Measurements from ENCODE around the gene DEAF1. TPM values are rescaled to one million over a fixed set of nuclear protein-coding genes. Genes with fewer than 3 reads are reported as not detected.
A peak's percentile ranks its signal among the peaks of the same experiment; 100 is the strongest.

Gene DEAF1
- total and polyA plus RNA-seq, 2 experiments from 2014 or later, result 35.0 to 38.5 TPM

- H3K9me2 ChIP-seq (ENCODE audit: insufficient read depth), result no peaks in the 10 kb centered on the region
- H3K9ac ChIP-seq, result no peak overlapping the region
- no peaks in the 10 kb centered on the region for H3K9me3 ChIP-seq (ENCODE audit: low read depth)
- H3K4me3 ChIP-seq, result no peak overlapping the region
- 87 to 89% methylated on average over 24 to 25 of the region's 25 CpGs for WGBS, 2 experiments (ENCODE audit: low coverage in 1 of 2, low lambda C conversion rate in 2 of 2, missing lambda C conversion rate in 2 of 2)
- DNase-seq, result no peak
- TF ChIP-seq EZH2 (IDR thresholded peaks at IDR 0.05; ENCODE audit: insufficient read depth, poor library complexity, severe bottlenecking) (no peak), EZH2phosphoT487 (IDR thresholded peaks at IDR 0.05; ENCODE audit: insufficient read depth, low read depth) (no peak)
- H4K20me1 ChIP-seq (ENCODE audit: insufficient read depth), result no peaks in the 10 kb centered on the region
- H3K27ac ChIP-seq, result no peak overlapping the region
- H3K27me3 ChIP-seq (replicated peaks; ENCODE audit: insufficient read depth), result no peaks in the 10 kb centered on the region
- no peaks in the 10 kb centered on the region for H3F3A ChIP-seq (ENCODE audit: insufficient read depth)
- no peaks in the 10 kb centered on the region for H3K4me1 ChIP-seq (ENCODE audit: insufficient read depth)
- H3K79me2 ChIP-seq (ENCODE audit: insufficient read depth), result no peaks in the 10 kb centered on the region
- H2AFZ ChIP-seq, result no peak overlapping the region
- no peaks in the 10 kb centered on the region; the same call in 1 of the 2 replicates for H3K36me3 ChIP-seq (ENCODE audit: low read depth)
- in situ Hi-C loops (cut with MboI), result no loop called here
- H3K4me2 ChIP-seq (ENCODE audit: unreplicated experiment), result no peak overlapping the region
These were observed 76.9 kb downstream of the DEAF1 start for GRCh38 chr11:617912-618682.

GRCh38 chr11:617199-617911 lies 77.7 kb downstream of the DEAF1 start:
- 83 to 91% methylated on average over 10 to 57 of the region's 57 CpGs for WGBS, 2 experiments (ENCODE audit: low coverage in 1 of 2, low lambda C conversion rate in 2 of 2, missing lambda C conversion rate in 2 of 2)
- no peak for TF ChIP-seq EZH2 (IDR thresholded peaks at IDR 0.05; ENCODE audit: insufficient read depth, poor library complexity, severe bottlenecking)
- no peak for TF ChIP-seq EZH2phosphoT487 (IDR thresholded peaks at IDR 0.05; ENCODE audit: insufficient read depth, low read depth)
- Histone ChIP-seq H3K36me3 (ENCODE audit: low read depth) (no peaks in the 10 kb centered on the region; the same call in 1 of the 2 replicates), H3K4me2 (ENCODE audit: unreplicated experiment) (no peak overlapping the region), H3K4me3 (no peak overlapping the region), H3K4me1 (ENCODE audit: insufficient read depth) (no peaks in the 10 kb centered on the region), H3K79me2 (ENCODE audit: insufficient read depth) (no peaks in the 10 kb centered on the region), H2AFZ (no peak overlapping the region), H3K9ac (no peak overlapping the region), H3K9me3 (ENCODE audit: low read depth) (no peaks in the 10 kb centered on the region), H3F3A (ENCODE audit: insufficient read depth) (peaks cover 1% of the 10 kb centered on the region; the same call in 1 of the 2 replicates), H3K27ac (no peak overlapping the region), H3K9me2 (ENCODE audit: insufficient read depth) (no peaks in the 10 kb centered on the region), H4K20me1 (ENCODE audit: insufficient read depth) (no peaks in the 10 kb centered on the region), H3K27me3 (replicated peaks; ENCODE audit: insufficient read depth) (no peaks in the 10 kb centered on the region)
- in situ Hi-C loops (cut with MboI), result no loop called here
- DNase-seq, result no peak

GRCh38 chr11:616320-617198 lies 78.5 kb downstream of the DEAF1 start:
- H3F3A ChIP-seq (ENCODE audit: insufficient read depth), result peaks cover 7% of the 10 kb centered on the region; the same call in 1 of the 2 replicates
- no peak for DNase-seq
- H3K4me1 ChIP-seq (ENCODE audit: insufficient read depth), result no peaks in the 10 kb centered on the region
- no peaks in the 10 kb centered on the region for H3K9me3 ChIP-seq (ENCODE audit: low read depth)
- no peaks in the 10 kb centered on the region for H3K9me2 ChIP-seq (ENCODE audit: insufficient read depth)
- H3K27ac ChIP-seq, result peak overlapping the region; percentile 82; the same call in 1 of the 2 replicates
- no peaks in the 10 kb centered on the region for H4K20me1 ChIP-seq (ENCODE audit: insufficient read depth)
- peak overlapping the region; percentile 84 for H3K4me2 ChIP-seq (ENCODE audit: unreplicated experiment)
- peak overlapping the region; percentile 66; the same call in 1 of the 2 replicates for H2AFZ ChIP-seq
- in situ Hi-C loops (cut with MboI), result no loop called here
- no peak for TF ChIP-seq EZH2phosphoT487 (IDR thresholded peaks at IDR 0.05; ENCODE audit: insufficient read depth, low read depth)
- no peak for TF ChIP-seq EZH2 (IDR thresholded peaks at IDR 0.05; ENCODE audit: insufficient read depth, poor library complexity, severe bottlenecking)
- H3K79me2 ChIP-seq (ENCODE audit: insufficient read depth), result no peaks in the 10 kb centered on the region
- no peaks in the 10 kb centered on the region for H3K27me3 ChIP-seq (replicated peaks; ENCODE audit: insufficient read depth)
- WGBS, 2 experiments (ENCODE audit: low coverage in 1 of 2, low lambda C conversion rate in 2 of 2, missing lambda C conversion rate in 2 of 2), result 79 to 83% methylated on average over 39 of the region's 39 CpGs
- peak overlapping the region; percentile 86; the same call in 1 of the 2 replicates for H3K9ac ChIP-seq
- no peaks in the 10 kb centered on the region; the same call in 1 of the 2 replicates for H3K36me3 ChIP-seq (ENCODE audit: low read depth)
- H3K4me3 ChIP-seq, result peak overlapping the region; percentile 88

All from GM23248 (cell line).